Measurements from ENCODE around the gene MTA2.
"Not testable (repeated sequence)": the region's sequence is repeated elsewhere in the genome, so short reads cannot be mapped to it uniquely, and the experiment has no call there.

Gene MTA2

GRCh38 chr11:62601372-62602140 is at the start of gene MTA2:
Gene MTA2 (minus strand): TSS chr11:62601865. CDS start chr11:62601450, 415 bp downstream.
- H3F3A ChIP-seq (ENCODE audit: insufficient read depth, low read length), result no peaks in the 10 kb centered on the region
- H3K9ac ChIP-seq (ENCODE audit: low read length), result peak within 1 kb of the TSS; percentile 100
- TF ChIP-seq EZH2 (IDR thresholded peaks at IDR 0.05; ENCODE audit: borderline replicate concordance, low read length) (no peak), CTCF (IDR thresholded peaks at IDR 0.05; ENCODE audit: low read length) (no peak)
- no peak within 1 kb of the TSS for H2AFZ ChIP-seq (ENCODE audit: low read length)
- H4K20me1 ChIP-seq (ENCODE audit: insufficient read depth, low read length), result no peaks in the 10 kb centered on the region
- peaks cover 27% of the 10 kb centered on the region for H3K79me2 ChIP-seq (ENCODE audit: insufficient read depth, low read length)
- H3K4me3 ChIP-seq (ENCODE audit: low read depth, low read length, poor library complexity, severe bottlenecking), result peak within 1 kb of the TSS; percentile 97
- H3K27me3 ChIP-seq (ENCODE audit: insufficient read depth, low read length), result no peaks in the 10 kb centered on the region
- H3K27ac ChIP-seq (ENCODE audit: low read depth, low read length, poor library complexity, severe bottlenecking), result peak within 1 kb of the TSS; percentile 79
- H3K4me1 ChIP-seq (ENCODE audit: insufficient read depth, low read length, severe bottlenecking), result peaks cover 26% of the 10 kb centered on the region
- H3K4me2 ChIP-seq (ENCODE audit: low read length), result peak within 1 kb of the TSS; percentile 94
- no peaks in the 10 kb centered on the region for H3K9me3 ChIP-seq (ENCODE audit: low read length)
- H3K36me3 ChIP-seq (ENCODE audit: insufficient read depth, low read length), result peaks cover 84% of the 10 kb centered on the region
- no peaks in the 10 kb centered on the region for H3K9me2 ChIP-seq (ENCODE audit: low read depth, low read length)

- not testable (repeated sequence) for H3K4me2 ChIP-seq (ENCODE audit: low read length); H3K9ac ChIP-seq (ENCODE audit: low read length); H3K4me3 ChIP-seq (ENCODE audit: low read depth, low read length, poor library complexity, severe bottlenecking); H3F3A ChIP-seq (ENCODE audit: insufficient read depth, low read length); H3K27me3 ChIP-seq (ENCODE audit: insufficient read depth, low read length); H3K9me2 ChIP-seq (ENCODE audit: low read depth, low read length); H4K20me1 ChIP-seq (ENCODE audit: insufficient read depth, low read length); H2AFZ ChIP-seq (ENCODE audit: low read length); H3K27ac ChIP-seq (ENCODE audit: low read depth, low read length, poor library complexity, severe bottlenecking); H3K9me3 ChIP-seq (ENCODE audit: low read length)
- Histone ChIP-seq H3K79me2 (ENCODE audit: insufficient read depth, low read length) (peaks cover 25% of the 10 kb centered on the region), H3K4me1 (ENCODE audit: insufficient read depth, low read length, severe bottlenecking) (peaks cover 37% of the 10 kb centered on the region), H3K36me3 (ENCODE audit: insufficient read depth, low read length) (peaks cover 34% of the 10 kb centered on the region)
Observed at GRCh38 chr11:62650283-62650682, 48.6 kb upstream of the MTA2 start.

- Histone ChIP-seq H3F3A (ENCODE audit: insufficient read depth, low read length) (no peaks in the 10 kb centered on the region), H3K27ac (ENCODE audit: low read depth, low read length, poor library complexity, severe bottlenecking) (no peak overlapping the region), H2AFZ (ENCODE audit: low read length) (no peak overlapping the region), H3K9ac (ENCODE audit: low read length) (no peak overlapping the region), H3K9me2 (ENCODE audit: low read depth, low read length) (no peaks in the 10 kb centered on the region), H3K4me3 (ENCODE audit: low read depth, low read length, poor library complexity, severe bottlenecking) (no peak overlapping the region), H3K36me3 (ENCODE audit: insufficient read depth, low read length) (peaks cover 38% of the 10 kb centered on the region), H3K9me3 (ENCODE audit: low read length) (no peaks in the 10 kb centered on the region), H3K4me1 (ENCODE audit: insufficient read depth, low read length, severe bottlenecking) (peaks cover 42% of the 10 kb centered on the region), H3K4me2 (ENCODE audit: low read length) (no peak overlapping the region), H4K20me1 (ENCODE audit: insufficient read depth, low read length) (no peaks in the 10 kb centered on the region), H3K27me3 (ENCODE audit: insufficient read depth, low read length) (no peaks in the 10 kb centered on the region), H3K79me2 (ENCODE audit: insufficient read depth, low read length) (peaks cover 32% of the 10 kb centered on the region)
- TF ChIP-seq CTCF (IDR thresholded peaks at IDR 0.05; ENCODE audit: low read length), result no peak
- no peak for TF ChIP-seq EZH2 (IDR thresholded peaks at IDR 0.05; ENCODE audit: borderline replicate concordance, low read length)
Observed at GRCh38 chr11:62649486-62649885, 47.8 kb upstream of the MTA2 start.

GRCh38 chr11:62648967-62649364 is 47.3 kb upstream of the MTA2 start:
- Histone ChIP-seq H3K9ac (ENCODE audit: low read length) (no peak overlapping the region), H3K4me3 (ENCODE audit: low read depth, low read length, poor library complexity, severe bottlenecking) (no peak overlapping the region), H4K20me1 (ENCODE audit: insufficient read depth, low read length) (no peaks in the 10 kb centered on the region), H3K79me2 (ENCODE audit: insufficient read depth, low read length) (peaks cover 36% of the 10 kb centered on the region), H3K4me1 (ENCODE audit: insufficient read depth, low read length, severe bottlenecking) (peaks cover 37% of the 10 kb centered on the region), H2AFZ (ENCODE audit: low read length) (no peak overlapping the region), H3K27me3 (ENCODE audit: insufficient read depth, low read length) (no peaks in the 10 kb centered on the region), H3K36me3 (ENCODE audit: insufficient read depth, low read length) (peaks cover 43% of the 10 kb centered on the region), H3K4me2 (ENCODE audit: low read length) (no peak overlapping the region), H3F3A (ENCODE audit: insufficient read depth, low read length) (no peaks in the 10 kb centered on the region), H3K27ac (ENCODE audit: low read depth, low read length, poor library complexity, severe bottlenecking) (no peak overlapping the region), H3K9me2 (ENCODE audit: low read depth, low read length) (no peaks in the 10 kb centered on the region), H3K9me3 (ENCODE audit: low read length) (no peaks in the 10 kb centered on the region)
- TF ChIP-seq CTCF (IDR thresholded peaks at IDR 0.05; ENCODE audit: low read length) (no peak), EZH2 (IDR thresholded peaks at IDR 0.05; ENCODE audit: borderline replicate concordance, low read length) (no peak)
